Right cardiac atrium (tissue), 5 donors: Measurements from ENCODE around the gene MYH10. TPM values are rescaled to one million over a fixed set of nuclear protein-coding genes. Genes with fewer than 3 reads are reported as not detected.

Experiments used
- ATAC-seq, 2 donors: fragments of 200-7000 bp; cut with Tn5 transposase; one replicate each; pipeline versions ENCODE4 v1.8.0 to v1.9.1; 2020; ENCODE audit warnings: moderate library complexity in 2 of 2, mild to moderate bottlenecking in 1 of 2
- DNase-seq, 3 donors: peaks; one replicate each; pipeline ENCODE4 v3.0.0-alpha.2; 2020
- H3K27ac ChIP-seq: one replicate; pipeline ENCODE4 v1.5.1; 2013; ENCODE audit warnings: mild to moderate bottlenecking, low read length, control low read depth, moderate library complexity
- H3K27me3 ChIP-seq: one replicate; pipeline ENCODE4 v1.6.1; 2013; ENCODE audit not compliant: control insufficient read depth, insufficient read depth
- H3K4me1 ChIP-seq: one replicate; pipeline ENCODE4 v1.6.1; 2013; ENCODE audit warnings: low read length; ENCODE audit not compliant: control insufficient read depth, insufficient read depth
- H3K4me3 ChIP-seq: one replicate; pipeline ENCODE4 v1.5.1; 2013; ENCODE audit warnings: low read length, control low read depth
- H3K9me3 ChIP-seq: one replicate; pipeline ENCODE4 v1.6.1; 2013; ENCODE audit warnings: low read length; ENCODE audit not compliant: control insufficient read depth
- WGBS: extraction: QIAGEN DNeasy Blood & Tissue Kit; methylation state at CpG from one replicate; pipeline ENCODE4 v1.1.7; 2013; 5-methylcytosine and 5-hydroxymethylcytosine counted together
- intact Hi-C, 4 donors: fragments of 100-400 bp; cut with DNase I; formaldehyde crosslinking; loops; one replicate each; pipeline versions ENCODE4 v1.11.0 to v1.14.0; 2022 to 2023
- polyA plus RNA-seq: library from polyadenylated mRNA; stranded (reverse); fragments of 200-250 nt; gene quantifications from one replicate; pipeline ENCODE4 v1.2.3, GENCODE V29; 2013
- total RNA-seq, 4 donors: library from RNA; stranded (reverse); fragmentation: NEBNext Ultra II Directional; extraction: Animal tissue kit (Norgen Biotek cat#: 25700); gene quantifications; one replicate each; pipeline ENCODE4 v1.2.1, GENCODE V29; 2021
- donor health status: healthy with polysubstance abuse.
- donor health status: DM: no; HTN: yes; CAD: no.
- donor health status: DM: no; HTN: no; CAD: no.
- donor health status: DM: no; HTN: yes; CAD: no; lungs with severe emphysema.
- donor health status: DM: yes; HTN: yes; CAD: no.

MYH10 gene
- total and polyA plus RNA-seq, 5 donors = 21.8 to 75.2 (median 58.4) TPM

DNA sequence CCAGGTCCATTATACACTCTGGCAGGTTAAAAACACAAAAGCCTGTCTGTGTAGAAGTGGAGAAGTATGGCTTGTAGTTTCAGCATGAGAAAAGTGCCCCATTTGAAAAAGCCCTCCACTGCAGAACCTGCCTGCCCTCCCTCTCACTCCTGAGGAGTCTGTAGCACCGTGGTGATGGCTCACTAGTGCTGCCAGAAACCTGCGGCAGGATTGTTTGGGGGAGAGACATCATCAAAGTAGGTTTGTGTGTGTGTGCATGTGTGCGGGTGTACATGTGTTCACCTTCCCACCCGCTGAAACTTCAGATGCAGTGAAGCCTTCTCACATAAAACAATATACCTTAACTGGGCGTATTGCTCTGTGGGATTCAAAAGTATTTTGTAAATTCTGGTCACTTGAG is 168.0 kb downstream of the MYH10 start:
- Histone ChIP-seq H3K4me3 (no peak overlapping the region), H3K27ac (no peak overlapping the region), H3K9me3 (peaks cover 1% of the 10 kb centered on the region), H3K27me3 (no peaks in the 10 kb centered on the region), H3K4me1 (peaks cover 6% of the 10 kb centered on the region)
- 72% methylated on average over 5 of the region's 5 CpGs for WGBS
- ATAC-seq = no peak
- intact Hi-C loops = no loop called here
- no peak for DNase-seq

DNA sequence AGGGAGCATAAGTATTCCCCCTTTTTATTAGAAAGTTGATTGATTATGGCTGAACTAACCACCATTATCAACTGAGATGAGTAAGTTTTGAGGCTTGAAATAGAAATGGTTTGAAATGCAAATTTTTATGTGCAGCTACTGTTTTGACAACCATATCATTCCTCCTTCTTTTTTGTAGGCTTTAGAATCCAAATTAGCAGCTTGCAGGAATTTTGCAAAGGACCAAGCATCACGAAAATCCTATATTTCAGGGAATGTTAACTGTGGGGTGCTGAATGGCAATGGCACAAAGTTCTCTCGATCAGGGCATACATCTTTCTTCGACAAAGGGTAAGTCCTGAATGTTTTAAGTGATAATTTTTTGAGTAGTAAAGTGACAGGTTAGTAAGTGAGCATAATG is 170.7 kb downstream of the MYH10 start:
- intact Hi-C loops = no loop called here
- DNase-seq (no peak), ATAC-seq (no peak)
- Histone ChIP-seq H3K27me3 (no peaks in the 10 kb centered on the region), H3K4me1 (no peaks in the 10 kb centered on the region), H3K27ac (no peak overlapping the region), H3K4me3 (no peak overlapping the region), H3K9me3 (peaks cover 1% of the 10 kb centered on the region)
- WGBS = 97% methylated on average over 3 of the region's 3 CpGs

DNA sequence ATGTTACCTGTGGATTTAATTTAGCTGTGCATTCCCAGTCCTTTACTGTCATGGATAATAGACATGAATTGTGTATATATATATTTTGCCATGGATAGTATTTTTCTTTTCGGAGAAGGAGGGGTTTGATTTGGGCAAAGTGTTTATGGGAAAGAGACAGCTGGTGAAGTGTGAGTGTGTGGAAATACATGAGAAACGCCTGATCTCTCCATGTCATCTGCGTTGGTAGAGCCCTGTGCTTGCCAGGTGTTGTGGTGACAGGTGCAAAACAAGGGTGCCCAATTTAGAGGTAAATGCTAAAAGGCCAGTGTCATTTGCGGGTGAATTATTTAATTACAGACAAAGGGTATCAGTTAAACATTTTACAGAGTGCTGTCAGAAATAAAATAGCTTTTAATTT is 171.4 kb downstream of the MYH10 start:
- H3K9me3 ChIP-seq = peaks cover 1% of the 10 kb centered on the region
- no peak overlapping the region for H3K4me3 ChIP-seq
- ATAC-seq (no peak), DNase-seq (no peak)
- intact Hi-C loops = no loop called here
- WGBS = 90% methylated on average over 4 of the region's 4 CpGs
- no peak overlapping the region for H3K27ac ChIP-seq
- no peaks in the 10 kb centered on the region for H3K27me3 ChIP-seq
- no peaks in the 10 kb centered on the region for H3K4me1 ChIP-seq

DNA sequence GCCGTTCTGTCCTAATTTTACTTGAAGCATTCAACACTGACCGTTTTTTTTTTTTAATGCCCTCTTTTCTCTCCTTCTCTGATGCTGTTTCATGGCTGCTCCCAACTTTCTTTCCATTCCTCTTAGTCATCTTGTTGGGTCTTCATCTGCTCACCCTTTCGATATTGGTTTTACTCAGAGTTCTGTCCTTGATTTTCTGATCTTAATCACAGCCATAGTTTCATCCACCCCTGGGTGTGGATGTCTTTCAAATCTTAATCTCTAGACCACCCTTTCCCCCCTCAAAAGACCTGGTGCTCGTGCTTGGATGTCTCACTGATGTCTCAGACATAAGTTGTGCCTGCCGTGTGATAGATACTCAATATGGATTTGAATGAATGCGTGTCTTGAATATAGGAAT is 172.4 kb downstream of the MYH10 start:
- no peak for ATAC-seq
- no peaks in the 10 kb centered on the region for H3K27me3 ChIP-seq
- DNase-seq = no peak
- no peak overlapping the region for H3K4me3 ChIP-seq
- H3K27ac ChIP-seq = no peak overlapping the region
- 84% methylated on average over 6 of the region's 6 CpGs for WGBS
- H3K9me3 ChIP-seq = peaks cover 1% of the 10 kb centered on the region
- H3K4me1 ChIP-seq = no peaks in the 10 kb centered on the region
- intact Hi-C loops = no loop called here

DNA sequence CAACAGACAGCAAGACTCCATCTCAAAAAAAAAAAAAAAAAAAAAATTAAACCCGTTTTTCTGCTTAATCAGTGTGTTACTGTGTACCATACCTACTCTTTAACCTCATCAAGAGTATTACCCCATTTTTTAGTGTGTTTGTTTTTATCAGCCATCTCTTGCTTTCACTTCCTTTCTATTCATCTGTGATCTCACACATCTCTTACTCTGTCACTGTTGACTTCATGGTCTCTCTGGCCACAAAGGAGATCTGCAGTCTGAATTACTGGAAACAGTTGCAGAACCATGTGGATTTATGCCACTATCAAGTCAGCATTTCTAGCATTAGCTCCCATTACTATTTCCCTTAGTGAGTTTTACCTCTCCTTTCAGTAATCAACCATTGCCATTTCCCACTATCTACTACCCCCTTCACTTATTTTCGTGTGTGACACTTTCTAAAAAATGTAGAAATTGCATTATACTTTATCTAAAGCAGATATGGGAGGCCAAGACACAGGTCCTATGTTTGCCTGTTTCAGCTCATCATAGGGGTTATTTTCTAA is 174.8 kb downstream of the MYH10 start:
- ATAC-seq (no peak), DNase-seq (no peak)
- Histone ChIP-seq H3K4me3 (no peak overlapping the region), H3K27ac (no peak overlapping the region), H3K9me3 (no peaks in the 10 kb centered on the region), H3K27me3 (no peaks in the 10 kb centered on the region), H3K4me1 (no peaks in the 10 kb centered on the region)
- WGBS = 80% methylated on average over 2 of the region's 2 CpGs
- intact Hi-C loops = no loop called here

DNA sequence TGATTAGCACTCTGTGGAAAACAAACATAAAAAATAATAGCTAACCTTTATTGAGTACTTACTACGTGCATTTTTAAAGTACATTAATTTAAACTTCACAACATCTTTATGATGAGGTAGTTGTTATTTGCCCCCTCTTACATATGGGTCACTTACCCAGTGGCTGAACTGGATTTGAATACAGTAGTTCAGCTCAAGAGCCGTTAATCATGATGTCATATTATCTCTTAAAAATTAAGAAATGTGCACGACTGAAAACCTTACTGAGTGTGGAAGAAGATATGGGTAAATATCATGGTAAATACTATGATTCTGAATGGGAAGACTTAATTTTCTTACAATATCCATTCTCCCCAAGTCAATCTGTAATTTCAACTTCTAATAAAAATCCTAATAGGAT is 177.2 kb downstream of the MYH10 start:
- DNase-seq (no peak), ATAC-seq (no peak)
- no peaks in the 10 kb centered on the region for H3K4me1 ChIP-seq
- H3K27ac ChIP-seq = no peak overlapping the region
- intact Hi-C loops = no loop called here
- H3K27me3 ChIP-seq = no peaks in the 10 kb centered on the region
- 81% methylated on average over 3 of the region's 3 CpGs for WGBS
- H3K4me3 ChIP-seq = no peak overlapping the region
- H3K9me3 ChIP-seq = no peaks in the 10 kb centered on the region

DNA sequence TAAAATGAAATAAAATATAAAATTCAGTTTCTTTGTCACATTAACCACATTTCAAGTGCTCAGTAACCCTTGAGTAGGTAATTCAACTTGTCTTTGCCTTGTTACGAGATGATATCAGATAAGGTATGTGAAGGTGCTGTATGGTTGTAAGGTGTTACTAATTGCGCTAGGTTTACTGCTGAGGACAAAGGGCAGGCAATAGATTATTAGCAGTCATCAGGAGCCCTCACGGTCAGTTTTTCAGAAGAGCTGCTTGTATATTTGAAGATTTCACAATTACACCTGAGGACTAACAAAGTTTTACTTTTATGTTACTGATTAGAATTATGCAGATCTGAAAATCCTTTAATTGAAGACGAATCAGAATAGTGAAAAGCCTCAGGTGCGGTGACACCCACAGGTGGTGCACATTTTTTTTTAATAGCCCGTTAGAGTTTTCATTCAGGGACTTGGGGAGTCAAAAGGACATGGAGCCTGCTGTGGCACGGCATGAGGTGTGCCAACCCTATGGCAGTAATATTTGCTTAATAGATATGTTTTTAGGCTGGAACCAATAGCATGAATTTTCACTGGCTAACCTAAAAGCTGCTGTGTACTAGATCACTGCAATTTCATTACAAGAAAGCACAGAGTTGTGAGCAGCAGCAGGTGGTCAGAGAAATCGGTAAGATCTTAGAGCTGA is 178.5 kb downstream of the MYH10 start:
- no peak overlapping the region for H3K4me3 ChIP-seq
- no peaks in the 10 kb centered on the region for H3K4me1 ChIP-seq
- no peak for DNase-seq
- no peaks in the 10 kb centered on the region for H3K27me3 ChIP-seq
- intact Hi-C loops = no loop called here
- WGBS = 95% methylated on average over 8 of the region's 8 CpGs
- H3K27ac ChIP-seq = no peak overlapping the region
- no peaks in the 10 kb centered on the region for H3K9me3 ChIP-seq
- no peak for ATAC-seq

DNA sequence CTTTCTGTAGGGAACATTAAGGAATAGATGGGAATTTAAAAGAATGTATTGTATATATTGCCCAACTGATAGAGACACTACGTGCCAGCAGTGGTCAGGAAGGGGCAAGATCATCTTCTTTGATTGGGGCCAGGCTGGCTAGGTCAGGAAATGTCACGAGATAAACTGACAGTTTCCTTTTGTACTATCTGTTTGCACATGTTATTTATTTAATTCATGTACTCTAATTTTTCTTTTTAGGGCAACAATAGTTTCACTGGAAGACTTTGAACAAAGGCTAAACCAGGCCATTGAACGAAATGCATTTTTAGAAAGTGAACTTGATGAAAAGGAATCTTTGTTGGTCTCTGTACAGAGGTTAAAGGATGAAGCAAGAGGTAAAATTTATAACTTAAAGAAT is 182.2 kb downstream of the MYH10 start:
- Histone ChIP-seq H3K4me3 (no peak overlapping the region), H3K27ac (no peak overlapping the region), H3K9me3 (no peaks in the 10 kb centered on the region), H3K27me3 (no peaks in the 10 kb centered on the region), H3K4me1 (no peaks in the 10 kb centered on the region)
- DNase-seq (no peak), ATAC-seq (no peak)
- WGBS = 63% methylated on average over 3 of the region's 3 CpGs
- intact Hi-C loops = no loop called here

DNA sequence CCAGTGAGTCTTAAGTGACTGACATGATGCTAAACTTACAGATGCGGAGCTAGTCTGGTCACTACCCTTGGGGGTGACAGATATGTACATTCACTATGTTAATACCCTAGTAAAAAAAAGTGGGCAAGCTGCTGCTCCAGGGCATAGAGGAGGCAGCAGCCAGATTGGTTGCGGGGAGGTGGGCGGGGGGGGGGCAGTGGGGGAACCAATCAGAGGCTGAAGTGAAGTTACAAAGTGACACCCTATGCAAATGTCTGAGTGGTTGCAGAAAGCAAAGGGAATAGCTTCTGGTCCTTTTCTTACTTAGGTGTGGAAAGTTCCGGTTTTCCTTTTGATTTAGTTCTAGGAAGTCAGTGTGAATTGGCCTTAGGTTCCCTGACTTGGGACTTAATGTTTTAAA is 182.7 kb downstream of the MYH10 start:
- H3K4me3 ChIP-seq = no peak overlapping the region
- ATAC-seq (no peak), DNase-seq (no peak)
- intact Hi-C loops = no loop called here
- H3K9me3 ChIP-seq = no peaks in the 10 kb centered on the region
- H3K27me3 ChIP-seq = no peaks in the 10 kb centered on the region
- WGBS = 78% methylated on average over 4 of the region's 4 CpGs
- H3K4me1 ChIP-seq = no peaks in the 10 kb centered on the region
- H3K27ac ChIP-seq = no peak overlapping the region

DNA sequence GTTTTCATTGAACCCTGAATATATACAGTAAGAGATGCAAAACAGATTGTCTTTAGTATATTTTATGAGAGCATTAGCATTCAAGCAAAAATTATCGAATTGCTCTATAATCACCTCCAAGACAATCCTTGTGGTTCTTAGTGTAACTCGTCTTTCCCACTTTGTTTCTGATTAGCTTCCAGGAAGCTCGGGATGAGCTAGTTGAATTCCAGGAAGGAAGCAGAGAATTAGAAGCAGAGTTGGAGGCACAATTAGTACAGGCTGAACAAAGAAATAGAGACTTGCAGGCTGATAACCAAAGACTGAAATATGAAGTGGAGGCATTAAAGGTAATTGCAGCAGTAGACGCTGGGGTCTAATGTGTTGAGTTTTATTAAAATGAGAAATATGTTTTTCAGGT is 185.0 kb downstream of the MYH10 start:
- Histone ChIP-seq H3K4me1 (no peaks in the 10 kb centered on the region), H3K27ac (no peak overlapping the region), H3K9me3 (no peaks in the 10 kb centered on the region), H3K27me3 (no peaks in the 10 kb centered on the region), H3K4me3 (no peak overlapping the region)
- 48% methylated on average over 4 of the region's 4 CpGs for WGBS
- DNase-seq (no peak), ATAC-seq (no peak)
- intact Hi-C loops = no loop called here

DNA sequence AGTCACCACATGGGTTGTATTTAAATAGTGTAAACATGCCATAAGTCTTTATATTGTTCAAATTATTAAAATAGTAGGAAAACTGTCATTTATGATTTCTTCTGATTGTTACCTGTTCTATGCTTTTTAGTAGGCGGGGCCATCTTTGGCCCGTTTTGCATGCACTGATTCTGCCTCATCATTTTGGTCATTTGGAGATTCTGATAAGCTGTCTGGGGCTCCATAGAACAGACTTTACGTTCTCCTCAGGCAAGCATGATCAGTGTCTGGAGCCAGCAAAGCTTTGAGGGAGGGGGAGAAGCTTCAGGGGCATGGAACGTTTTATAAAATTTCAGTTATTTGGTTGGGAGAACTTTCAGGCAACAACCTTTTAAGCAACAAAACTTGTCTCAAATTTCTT is 186.0 kb downstream of the MYH10 start:
- ATAC-seq (no peak), DNase-seq (no peak)
- H3K27me3 ChIP-seq = no peaks in the 10 kb centered on the region
- H3K27ac ChIP-seq = no peak overlapping the region
- 59% methylated on average over 4 of the region's 4 CpGs for WGBS
- H3K4me1 ChIP-seq = no peaks in the 10 kb centered on the region
- H3K4me3 ChIP-seq = no peak overlapping the region
- intact Hi-C loops = no loop called here
- no peaks in the 10 kb centered on the region for H3K9me3 ChIP-seq

DNA sequence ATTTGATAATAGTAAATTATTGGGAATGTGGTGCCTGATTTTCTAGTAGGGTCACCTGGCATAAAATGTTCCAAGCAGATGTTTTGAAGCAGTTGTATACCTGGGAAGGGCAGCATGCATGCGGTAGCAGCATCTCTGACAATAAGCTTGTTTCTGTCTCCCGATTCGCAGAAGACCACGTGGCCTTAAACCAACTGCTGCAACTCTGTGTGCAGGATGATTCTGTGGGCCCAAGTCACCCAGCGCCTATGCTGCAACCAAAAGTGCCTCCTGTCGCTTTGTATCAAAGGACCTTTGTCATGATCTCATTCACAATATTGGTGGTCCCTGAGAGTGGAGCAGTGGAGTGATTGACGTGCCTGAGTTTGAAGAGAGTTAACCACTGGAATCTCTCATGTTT is 186.8 kb downstream of the MYH10 start:
- H3K27me3 ChIP-seq = no peaks in the 10 kb centered on the region
- H3K9me3 ChIP-seq = no peaks in the 10 kb centered on the region
- no peaks in the 10 kb centered on the region for H3K4me1 ChIP-seq
- no peak for ATAC-seq
- no peak overlapping the region for H3K27ac ChIP-seq
- no peak overlapping the region for H3K4me3 ChIP-seq
- intact Hi-C loops = no loop called here
- 73% methylated on average over 7 of the region's 7 CpGs for WGBS
- DNase-seq = no peak
